Erythroblast (primary cell): ENCODE measurements around the gene SIGLEC15.
A peak's percentile ranks its signal among the peaks of the same experiment; 100 is the strongest.
"Not testable (repeated sequence)": the region's sequence is repeated elsewhere in the genome, so short reads cannot be mapped to it uniquely, and the experiment has no call there.

Source experiments
- DNase-seq, 2 experiments: peaks; one replicate each; lab custom pipeline; 2025; lab: John Stamatoyannopoulos, UW
- GATA1 ChIP-seq: IDR thresholded peaks from 2 replicates; pipeline ENCODE4 v1.6.1; 2011; ENCODE audit warnings: low read depth, mild to moderate bottlenecking, control low read depth, low read length, moderate library complexity
- POLR2A ChIP-seq: IDR thresholded peaks from 2 replicates; pipeline ENCODE4 v1.6.1; 2011; ENCODE audit warnings: mild to moderate bottlenecking, low read length

Gene SIGLEC15

GRCh38 chr18:45802814-45803492, 22.5 kb upstream of the SIGLEC15 start:
- TF ChIP-seq GATA1 (no peak), POLR2A (no peak)
- peak in 1 of 2 experiments; percentile 41 for DNase-seq

- TF ChIP-seq POLR2A: no peak
- TF ChIP-seq GATA1: no peak
- DNase-seq: no peak
Observed at GRCh38 chr18:45805551-45805950, 19.9 kb upstream of the SIGLEC15 start.

GRCh38 chr18:45806226-45806625, 19.2 kb upstream of the SIGLEC15 start:
- TF ChIP-seq GATA1 (no peak), POLR2A (no peak)
- peak in 1 of 2 experiments; percentile 44 for DNase-seq

GRCh38 chr18:45807144-45807543, 18.3 kb upstream of the SIGLEC15 start:
- DNase-seq: peak; percentile 60 to 65

GRCh38 chr18:45814733-45815132, 10.7 kb upstream of the SIGLEC15 start:
- DNase-seq: not testable (repeated sequence)

- no peak for DNase-seq
- TF ChIP-seq GATA1 (no peak), POLR2A (no peak)
Observed at GRCh38 chr18:45817543-45817942, 7.9 kb upstream of the SIGLEC15 start.

- not testable (repeated sequence) for DNase-seq
Observed at GRCh38 chr18:45818765-45819164, 6.7 kb upstream of the SIGLEC15 start.

GRCh38 chr18:45820106-45820745, 5.2 kb upstream of the SIGLEC15 start:
- no peak for TF ChIP-seq GATA1
- no peak for TF ChIP-seq POLR2A
- DNase-seq: no peak

- no peak for DNase-seq
- TF ChIP-seq POLR2A: no peak
- no peak for TF ChIP-seq GATA1
Observed at GRCh38 chr18:45821026-45821425, 4.4 kb upstream of the SIGLEC15 start.

- no peak for TF ChIP-seq POLR2A
- no peak for TF ChIP-seq GATA1
- no peak for DNase-seq
Observed at GRCh38 chr18:45821711-45822110, 3.8 kb upstream of the SIGLEC15 start.

GRCh38 chr18:45826084-45826483, 609 bp downstream of the SIGLEC15 start:
- TF ChIP-seq GATA1: no peak
- TF ChIP-seq POLR2A: no peak
- no peak for DNase-seq

GRCh38 chr18:45826716-45827115, 1.2 kb downstream of the SIGLEC15 start:
- not testable (repeated sequence) for DNase-seq

- peak; percentile 31 to 64 for DNase-seq
- no peak for TF ChIP-seq POLR2A
- no peak for TF ChIP-seq GATA1
Observed at GRCh38 chr18:45828917-45829811, 3.7 kb downstream of the SIGLEC15 start.

GRCh38 chr18:45829855-45830254, 4.4 kb downstream of the SIGLEC15 start:
- TF ChIP-seq GATA1: no peak
- no peak for TF ChIP-seq POLR2A
- no peak for DNase-seq

- DNase-seq: no peak
- TF ChIP-seq GATA1 (no peak), POLR2A (no peak)
Observed at GRCh38 chr18:45830917-45831316, 5.4 kb downstream of the SIGLEC15 start.
